Mononuclear cell (primary cell): ENCODE results near the gene RNASEL. TPM values are rescaled to one million over a fixed set of nuclear protein-coding genes. Genes with fewer than 3 reads are reported as not detected.
"Not testable (repeated sequence)": the region's sequence is repeated elsewhere in the genome, so short reads cannot be mapped to it uniquely, and the experiment has no call there.

Experiments used
- H3K27me3 ChIP-seq: 2 replicates; pipeline ENCODE4 v1.6.0; 2011; ENCODE audit warnings: low read length, control low read depth; ENCODE audit not compliant: insufficient read depth
- H3K4me1 ChIP-seq: 2 replicates; pipeline ENCODE4 v1.5.1; 2011; ENCODE audit warnings: mild to moderate bottlenecking, low read length, control low read depth; ENCODE audit not compliant: insufficient read depth
- H3K4me3 ChIP-seq: 2 replicates; pipeline ENCODE4 v1.5.1; 2011; ENCODE audit warnings: mild to moderate bottlenecking, low read length, moderate library complexity
- H3K9me3 ChIP-seq: 2 replicates; pipeline ENCODE4 v1.5.1; 2011; ENCODE audit warnings: low read depth, mild to moderate bottlenecking, control low read depth, low read length
- total RNA-seq: library from RNA; depleted of rRNA; stranded (reverse); fragments of >200 nt; gene quantifications from one replicate; pipeline ENCODE4 v1.2.3, GENCODE V29; 2012

The RNASEL gene, protein sequence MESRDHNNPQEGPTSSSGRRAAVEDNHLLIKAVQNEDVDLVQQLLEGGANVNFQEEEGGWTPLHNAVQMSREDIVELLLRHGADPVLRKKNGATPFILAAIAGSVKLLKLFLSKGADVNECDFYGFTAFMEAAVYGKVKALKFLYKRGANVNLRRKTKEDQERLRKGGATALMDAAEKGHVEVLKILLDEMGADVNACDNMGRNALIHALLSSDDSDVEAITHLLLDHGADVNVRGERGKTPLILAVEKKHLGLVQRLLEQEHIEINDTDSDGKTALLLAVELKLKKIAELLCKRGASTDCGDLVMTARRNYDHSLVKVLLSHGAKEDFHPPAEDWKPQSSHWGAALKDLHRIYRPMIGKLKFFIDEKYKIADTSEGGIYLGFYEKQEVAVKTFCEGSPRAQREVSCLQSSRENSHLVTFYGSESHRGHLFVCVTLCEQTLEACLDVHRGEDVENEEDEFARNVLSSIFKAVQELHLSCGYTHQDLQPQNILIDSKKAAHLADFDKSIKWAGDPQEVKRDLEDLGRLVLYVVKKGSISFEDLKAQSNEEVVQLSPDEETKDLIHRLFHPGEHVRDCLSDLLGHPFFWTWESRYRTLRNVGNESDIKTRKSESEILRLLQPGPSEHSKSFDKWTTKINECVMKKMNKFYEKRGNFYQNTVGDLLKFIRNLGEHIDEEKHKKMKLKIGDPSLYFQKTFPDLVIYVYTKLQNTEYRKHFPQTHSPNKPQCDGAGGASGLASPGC
- 2.9 TPM for total RNA-seq

DNA sequence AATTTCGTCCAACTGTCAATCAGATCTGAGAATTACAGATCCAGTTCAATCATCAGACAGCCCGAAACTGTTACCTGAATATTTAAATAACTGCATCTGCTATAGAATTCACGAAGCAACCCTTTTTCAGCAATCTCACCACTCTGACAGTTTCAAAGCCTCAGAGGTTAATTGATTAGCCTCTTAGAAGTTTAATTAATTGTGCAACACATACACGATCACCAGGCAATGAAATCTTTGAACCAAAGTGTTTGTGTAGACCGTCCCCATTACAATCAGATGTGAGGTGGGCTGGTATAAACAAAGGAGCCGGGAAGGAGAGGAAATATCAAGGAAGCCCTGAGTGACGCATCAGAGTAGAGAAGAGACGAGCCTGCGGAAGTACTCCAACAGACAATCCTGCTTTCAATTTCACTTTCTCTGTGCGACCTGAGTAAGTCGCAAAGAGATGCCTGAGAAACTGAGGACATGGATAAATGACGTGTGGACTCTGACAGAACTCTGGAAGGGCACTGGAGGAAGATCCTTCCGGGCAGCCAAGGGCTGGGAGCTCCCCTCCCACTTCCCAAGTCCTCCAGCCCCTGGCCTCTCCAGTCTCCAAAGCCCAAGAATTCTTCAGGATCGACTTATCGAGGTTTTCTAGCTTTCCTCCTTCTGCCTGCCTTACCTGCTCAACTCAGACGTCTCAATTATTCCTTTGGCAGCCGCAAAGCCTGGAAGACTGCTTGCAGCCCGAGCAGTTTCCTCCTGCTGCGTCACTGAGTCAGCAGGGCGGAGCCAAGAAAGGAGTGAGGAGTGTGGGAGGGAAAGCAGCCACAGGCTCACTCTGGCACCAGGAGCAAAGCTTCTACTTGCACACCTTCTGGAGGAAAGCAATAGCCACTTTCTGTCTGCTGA is at the start of gene RNASEL:
Gene RNASEL, minus strand, starts transcription at position 757 of the 897 bp plus-strand sequence. CDS start 2,450 bp downstream, outside the sequence.
- Histone ChIP-seq H3K4me1 (peaks cover 43% of the 10 kb centered on the region), H3K27me3 (no peaks in the 10 kb centered on the region), H3K4me3 (peak within 1 kb of the TSS; percentile 93), H3K9me3 (no peaks in the 10 kb centered on the region)

DNA sequence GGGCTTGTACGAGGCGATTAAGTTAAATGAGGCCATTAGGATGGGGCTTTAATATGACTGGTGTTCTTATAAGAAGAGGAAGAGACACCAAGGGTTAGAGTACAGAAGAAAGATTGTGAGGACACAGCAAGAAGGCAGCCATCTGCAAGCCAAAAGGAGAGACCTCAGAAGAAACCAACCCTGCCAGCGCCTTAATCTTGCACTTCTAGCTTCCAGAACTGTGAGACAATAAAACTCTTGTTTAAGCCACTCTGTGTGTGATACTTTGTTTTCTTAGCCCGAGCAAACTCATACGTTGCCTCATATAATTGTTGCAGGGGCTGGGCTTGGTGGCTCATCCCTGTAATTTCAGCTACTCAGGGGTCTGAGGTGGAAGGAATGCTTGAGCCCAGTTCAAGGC is 48.7 kb upstream of the RNASEL start:
- Histone ChIP-seq H3K27me3 (no peaks in the 10 kb centered on the region), H3K4me3 (no peak overlapping the region), H3K9me3 (no peaks in the 10 kb centered on the region), H3K4me1 (no peaks in the 10 kb centered on the region)

DNA sequence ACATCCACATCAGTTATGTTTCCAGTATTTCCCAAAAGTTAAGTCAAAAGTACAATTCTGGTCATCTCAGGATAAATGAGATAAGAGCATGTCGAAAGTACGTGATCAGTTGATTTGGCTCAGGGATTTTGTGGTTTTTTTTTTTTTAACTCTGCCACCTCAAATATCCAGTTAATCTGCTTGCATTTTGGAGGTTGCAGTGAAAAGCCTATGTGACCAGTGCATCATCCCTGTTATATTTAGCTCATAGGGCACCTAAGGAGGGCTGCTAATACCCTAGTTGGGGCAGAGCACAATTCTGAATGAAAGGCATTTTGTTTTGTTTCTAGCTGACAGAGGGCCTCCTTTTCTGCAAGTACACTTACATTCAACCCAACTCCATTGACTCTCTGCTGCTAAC is 46.8 kb upstream of the RNASEL start:
- H3K27me3 ChIP-seq: no peaks in the 10 kb centered on the region
- no peaks in the 10 kb centered on the region for H3K9me3 ChIP-seq
- H3K4me3 ChIP-seq: no peak overlapping the region
- no peaks in the 10 kb centered on the region for H3K4me1 ChIP-seq

DNA sequence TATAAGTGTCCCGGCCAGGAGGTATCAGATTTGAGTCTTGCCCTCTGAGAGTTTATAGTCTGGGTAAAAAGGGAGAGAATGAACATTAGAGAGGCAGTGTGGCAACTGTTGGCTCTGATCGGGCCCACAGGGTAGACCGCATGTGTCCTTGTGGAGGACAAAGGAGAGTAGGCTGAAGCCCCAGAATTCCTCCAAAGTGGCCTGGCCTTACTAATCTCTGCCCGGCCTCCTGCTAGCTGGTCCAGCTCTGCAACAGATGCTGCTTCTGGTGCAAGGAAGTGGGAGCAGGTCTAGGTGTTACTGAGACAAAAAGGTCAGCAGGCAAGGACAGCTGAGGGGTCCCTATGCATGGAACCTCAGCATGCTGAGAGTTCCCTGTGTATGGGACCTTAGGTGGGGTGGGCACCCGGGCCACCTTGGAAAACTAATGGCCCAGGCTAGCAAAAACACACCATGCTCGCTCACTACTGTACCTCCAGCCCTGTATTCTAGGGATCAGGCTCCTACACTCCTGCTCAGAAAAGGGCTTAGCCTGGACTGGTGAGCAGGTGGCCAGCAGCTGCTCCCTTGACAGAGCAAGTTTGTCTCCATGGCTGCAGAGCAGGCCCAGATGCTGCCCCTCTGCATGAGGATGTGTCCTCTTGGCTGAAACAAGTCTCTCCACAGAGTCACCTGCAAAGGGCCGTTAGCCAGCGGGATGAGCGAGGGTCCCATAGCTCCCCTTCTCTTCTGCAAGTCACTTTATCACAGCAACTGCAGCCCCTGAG is 45.4 kb upstream of the RNASEL start:
- H3K4me1 ChIP-seq: peaks cover 11% of the 10 kb centered on the region
- H3K9me3 ChIP-seq: no peaks in the 10 kb centered on the region
- H3K27me3 ChIP-seq: no peaks in the 10 kb centered on the region
- no peak overlapping the region for H3K4me3 ChIP-seq

DNA sequence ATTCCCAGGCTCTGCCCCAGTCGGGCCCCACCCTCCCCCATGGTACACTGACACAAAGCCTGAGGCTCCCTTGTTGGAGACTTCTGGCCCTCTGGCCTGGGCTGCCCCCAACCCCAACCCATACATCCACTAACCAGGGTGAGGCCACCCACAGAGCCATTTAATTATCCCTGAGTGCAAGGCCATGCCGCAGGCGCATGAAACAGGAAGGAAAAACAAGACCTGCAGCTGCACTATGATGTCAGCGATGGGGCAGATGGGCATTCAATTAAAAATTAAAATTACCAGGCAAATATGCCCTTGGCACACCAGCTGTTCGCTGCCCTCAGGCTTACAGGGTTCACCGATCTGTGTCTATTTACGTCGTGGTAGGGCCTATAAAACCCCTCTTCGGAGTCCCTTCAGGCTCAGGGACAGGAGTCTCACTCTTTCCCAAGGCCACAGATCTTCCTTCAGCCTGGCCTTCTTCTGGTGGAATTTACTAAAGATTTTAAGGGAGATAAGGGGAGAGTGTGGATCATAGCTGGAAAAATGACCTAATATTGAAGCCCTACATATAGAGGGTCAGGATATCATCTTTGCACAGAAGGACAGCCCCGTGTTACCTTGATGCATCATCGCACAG is 44.7 kb upstream of the RNASEL start:
- H3K4me1 ChIP-seq: peaks cover 16% of the 10 kb centered on the region
- no peaks in the 10 kb centered on the region for H3K9me3 ChIP-seq
- no peak overlapping the region for H3K4me3 ChIP-seq
- no peaks in the 10 kb centered on the region for H3K27me3 ChIP-seq

DNA sequence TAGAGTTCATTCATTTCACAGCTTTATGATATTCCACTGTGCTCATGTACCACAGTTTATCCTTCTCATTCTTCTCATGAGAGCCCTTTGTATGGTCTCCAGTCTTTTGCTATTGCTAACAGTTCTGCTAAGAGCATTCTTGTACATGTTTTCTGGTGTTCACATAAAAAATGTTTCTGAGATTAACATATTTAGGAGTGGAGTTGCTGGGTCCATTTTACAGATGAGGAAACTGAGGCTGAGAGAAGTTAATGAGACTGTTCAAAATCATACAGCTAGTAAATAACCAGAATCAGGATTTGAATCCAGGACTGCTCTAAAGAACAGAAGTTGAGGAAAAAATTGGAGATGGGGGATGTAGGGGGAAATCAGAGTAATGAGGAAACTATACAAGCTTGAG is 44.0 kb upstream of the RNASEL start:
- Histone ChIP-seq H3K4me1 (peaks cover 16% of the 10 kb centered on the region), H3K9me3 (no peaks in the 10 kb centered on the region), H3K27me3 (no peaks in the 10 kb centered on the region), H3K4me3 (no peak overlapping the region)

DNA sequence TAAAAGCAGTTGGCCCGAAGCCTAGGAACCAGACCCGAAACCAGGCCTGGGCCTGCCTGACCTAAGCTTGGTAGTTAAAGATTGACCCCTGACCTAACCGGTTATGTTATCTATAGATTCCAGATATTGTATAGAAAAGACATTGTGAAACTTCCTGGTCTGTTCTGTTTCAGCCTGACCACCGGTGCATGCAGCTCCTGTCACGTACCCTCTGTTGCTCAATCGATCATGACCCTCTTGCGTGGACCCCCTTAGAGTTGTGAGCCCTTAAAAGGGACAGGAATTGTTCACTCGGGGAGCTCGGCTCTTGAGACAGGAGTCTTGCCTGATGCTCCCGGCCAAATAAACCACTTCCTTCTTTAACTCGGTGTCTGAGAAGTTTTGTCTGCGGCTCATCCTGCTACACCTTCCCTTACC is 43.4 kb upstream of the RNASEL start:
- H3K4me1 ChIP-seq: peaks cover 16% of the 10 kb centered on the region
- not testable (repeated sequence) for H3K27me3 ChIP-seq, H3K4me3 ChIP-seq, H3K9me3 ChIP-seq

DNA sequence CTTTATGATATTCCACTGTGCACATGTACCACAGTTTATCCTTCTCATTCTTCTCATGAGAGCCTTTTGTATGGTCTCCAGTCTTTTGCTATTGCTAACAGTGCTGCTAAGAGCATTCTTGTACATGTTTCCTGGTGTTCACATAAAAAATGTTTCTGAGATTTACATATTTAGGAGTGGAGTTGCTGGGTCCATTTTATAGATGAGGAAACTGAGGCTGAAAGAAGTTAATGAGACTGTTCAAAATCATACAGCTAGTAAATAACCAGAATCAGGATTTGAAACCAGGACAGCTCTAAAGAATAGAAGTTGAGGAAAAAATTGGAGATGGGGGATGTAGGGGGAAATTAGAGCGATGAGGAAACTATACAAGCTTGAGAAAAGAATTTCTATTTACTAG is 42.9 kb upstream of the RNASEL start:
- no peak overlapping the region for H3K4me3 ChIP-seq
- no peaks in the 10 kb centered on the region for H3K27me3 ChIP-seq
- H3K9me3 ChIP-seq: no peaks in the 10 kb centered on the region
- H3K4me1 ChIP-seq: peaks cover 16% of the 10 kb centered on the region

DNA sequence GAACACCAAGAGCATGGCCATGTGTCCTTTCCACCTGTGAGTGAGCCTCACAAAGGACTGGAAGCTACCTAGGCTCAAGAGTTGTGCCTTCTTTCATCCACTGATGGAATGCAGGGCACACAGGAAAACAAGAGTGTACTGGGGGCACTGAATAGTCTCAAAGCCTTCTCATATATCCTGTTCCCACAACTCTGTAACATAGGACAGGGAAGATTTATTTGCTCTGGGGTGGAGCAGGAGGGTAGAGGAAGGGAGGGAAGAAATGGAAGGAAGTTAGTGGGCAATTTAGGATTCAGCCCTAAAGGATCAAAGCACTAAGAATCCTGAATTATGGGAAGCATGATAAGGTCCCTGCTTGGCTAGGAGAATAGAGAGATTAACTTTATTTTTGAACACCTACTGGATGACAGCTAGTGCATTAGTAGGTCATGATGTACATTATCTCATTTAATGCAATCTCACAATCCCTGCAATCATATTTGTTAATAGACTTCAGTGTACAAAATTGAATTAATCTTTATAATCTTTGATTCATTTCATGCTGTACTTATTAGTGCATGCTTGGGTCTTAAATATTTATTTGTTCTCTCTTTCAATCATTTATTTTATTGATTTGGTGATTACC is 42.1 kb upstream of the RNASEL start:
- Histone ChIP-seq H3K27me3 (no peaks in the 10 kb centered on the region), H3K4me3 (no peak overlapping the region), H3K4me1 (peaks cover 16% of the 10 kb centered on the region), H3K9me3 (no peaks in the 10 kb centered on the region)

DNA sequence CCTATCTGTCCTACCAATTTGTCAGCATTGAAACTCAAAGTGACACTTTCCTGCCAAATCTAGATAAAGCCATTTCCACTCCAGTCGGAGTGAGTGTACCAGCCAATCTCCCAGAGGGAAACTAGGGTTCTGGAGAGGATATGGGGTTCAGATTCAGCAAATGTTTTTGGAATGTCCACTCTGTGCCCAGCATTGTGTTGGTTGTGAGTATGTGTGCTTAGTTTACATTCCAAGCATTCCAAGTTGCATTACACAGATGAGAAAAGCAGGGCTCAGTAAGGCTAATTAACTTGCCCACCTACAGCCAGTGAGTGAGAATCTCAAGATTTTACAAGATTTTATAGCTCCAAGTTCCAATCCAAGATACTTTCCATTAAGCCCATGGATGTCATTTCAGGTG is 41.5 kb upstream of the RNASEL start:
- Histone ChIP-seq H3K4me1 (peaks cover 16% of the 10 kb centered on the region), H3K27me3 (no peaks in the 10 kb centered on the region), H3K9me3 (no peaks in the 10 kb centered on the region), H3K4me3 (no peak overlapping the region)

DNA sequence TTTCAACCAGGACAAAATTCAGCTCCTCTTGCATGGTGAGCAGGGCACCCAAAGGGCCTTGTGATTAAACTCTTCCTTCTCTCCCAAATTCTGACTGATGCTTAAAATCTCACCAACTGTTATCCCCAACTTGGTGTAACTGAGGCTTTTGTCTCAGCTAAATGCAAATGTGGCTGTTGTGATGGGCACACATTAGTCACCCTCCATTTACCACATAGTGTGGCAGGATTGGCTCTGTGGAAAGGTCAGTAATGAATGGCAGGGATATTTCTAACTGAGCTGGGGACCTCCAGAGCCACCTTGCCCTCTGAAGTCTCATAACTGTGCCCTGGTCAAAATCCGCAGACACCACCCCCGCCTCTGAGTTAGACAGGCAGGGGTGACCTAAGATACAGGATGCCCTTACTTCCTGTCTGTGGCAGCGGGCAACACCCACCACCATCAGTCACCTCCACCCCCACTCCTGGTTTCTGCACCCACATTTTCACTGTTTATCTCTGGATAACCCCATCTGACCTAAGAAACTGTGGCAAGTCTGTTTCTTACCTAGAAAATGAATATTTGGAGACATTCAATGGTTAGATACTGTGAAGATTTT is 40.5 kb upstream of the RNASEL start:
- no peaks in the 10 kb centered on the region for H3K9me3 ChIP-seq
- peaks cover 16% of the 10 kb centered on the region for H3K4me1 ChIP-seq
- H3K4me3 ChIP-seq: no peak overlapping the region
- no peaks in the 10 kb centered on the region for H3K27me3 ChIP-seq

DNA sequence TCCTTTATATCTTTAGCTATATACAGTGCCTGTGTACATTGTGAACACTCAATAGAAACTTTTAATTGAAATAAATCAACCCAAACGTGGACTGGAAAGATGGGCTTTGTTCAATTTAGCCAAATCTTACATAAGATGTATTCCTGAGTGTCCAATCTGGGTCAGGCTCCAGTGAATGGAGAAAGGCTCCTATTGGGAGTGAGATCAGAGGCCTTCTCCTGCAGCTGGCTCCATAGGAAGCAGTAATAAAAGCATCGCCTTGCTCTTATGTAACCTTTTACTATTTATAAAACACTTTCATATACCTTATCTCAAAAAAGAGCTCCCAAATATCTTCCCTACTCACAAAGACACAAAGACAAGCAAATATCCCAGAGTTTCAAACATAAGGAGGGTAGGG is 40.0 kb upstream of the RNASEL start:
- Histone ChIP-seq H3K27me3 (no peaks in the 10 kb centered on the region), H3K9me3 (no peaks in the 10 kb centered on the region), H3K4me3 (no peak overlapping the region), H3K4me1 (peaks cover 16% of the 10 kb centered on the region)

DNA sequence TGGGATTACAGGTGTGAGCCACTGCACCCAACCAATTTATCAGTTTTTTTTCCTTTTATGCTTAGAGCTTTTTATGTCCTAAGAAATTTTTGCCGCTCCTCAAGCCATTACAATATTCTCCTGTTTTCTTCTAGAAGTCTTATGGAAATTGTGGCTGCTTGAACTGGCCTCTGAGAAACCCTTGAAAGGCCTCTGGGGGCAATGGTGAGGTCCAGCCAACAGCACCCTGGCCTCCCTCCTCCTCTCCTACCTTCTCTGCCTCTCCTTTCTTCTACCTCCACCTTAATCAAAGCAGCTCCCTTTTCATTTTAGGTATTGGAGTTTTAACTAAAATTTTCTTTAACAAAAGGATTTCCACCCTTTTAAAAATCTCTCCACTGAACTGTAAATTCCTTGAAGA is 39.6 kb upstream of the RNASEL start:
- Histone ChIP-seq H3K27me3 (no peaks in the 10 kb centered on the region), H3K4me1 (peaks cover 16% of the 10 kb centered on the region), H3K4me3 (no peak overlapping the region), H3K9me3 (no peaks in the 10 kb centered on the region)
